Stimulated activated CD4-positive, alpha-beta T cell treated with anti-CD3 and anti-CD28 coated beads, Interleukin-2, amount 100 ng/mL, for 48 hours (primary cell): ENCODE results near the gene RSPH3.
A peak's percentile ranks its signal among the peaks of the same experiment; 100 is the strongest.
"Not testable (repeated sequence)": the region's sequence is repeated elsewhere in the genome, so short reads cannot be mapped to it uniquely, and the experiment has no call there.

Experiments
- DNase-seq, 2 donors: peaks; one replicate each; pipeline ENCODE4 v3.0.0-alpha.2; 2020

The RSPH3 gene

DNA sequence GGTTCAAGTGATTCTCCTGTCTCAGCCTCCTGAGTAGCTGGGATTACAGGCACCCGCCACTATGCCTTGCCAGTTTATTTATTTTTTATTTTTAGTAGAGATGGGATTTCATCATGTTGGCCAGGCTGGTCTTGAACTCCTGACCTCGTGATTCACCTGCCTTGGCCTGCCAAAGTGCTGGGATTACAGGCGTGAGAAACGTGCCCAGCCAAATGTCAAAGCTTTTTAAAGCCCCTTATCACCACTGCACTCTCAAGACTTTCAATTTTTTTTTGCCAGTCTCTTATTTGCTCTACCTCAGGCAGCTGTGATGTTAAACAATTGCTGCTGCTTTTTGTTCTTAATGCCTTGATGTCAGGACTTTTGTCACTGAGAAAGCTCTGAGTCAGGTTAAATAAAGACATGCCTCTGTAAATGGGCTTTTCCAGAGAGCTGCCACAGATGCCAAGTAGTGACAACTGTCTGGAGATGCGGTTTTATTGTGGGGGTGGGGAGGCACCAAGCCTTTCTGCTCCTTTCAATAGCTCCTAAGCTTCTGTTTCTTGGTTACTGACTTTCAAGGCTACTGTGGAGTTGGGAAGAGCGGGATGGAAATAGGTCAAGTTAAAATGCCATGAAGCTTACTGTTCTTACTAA lies 29.2 kb downstream of the RSPH3 start:
- no peak for DNase-seq

DNA sequence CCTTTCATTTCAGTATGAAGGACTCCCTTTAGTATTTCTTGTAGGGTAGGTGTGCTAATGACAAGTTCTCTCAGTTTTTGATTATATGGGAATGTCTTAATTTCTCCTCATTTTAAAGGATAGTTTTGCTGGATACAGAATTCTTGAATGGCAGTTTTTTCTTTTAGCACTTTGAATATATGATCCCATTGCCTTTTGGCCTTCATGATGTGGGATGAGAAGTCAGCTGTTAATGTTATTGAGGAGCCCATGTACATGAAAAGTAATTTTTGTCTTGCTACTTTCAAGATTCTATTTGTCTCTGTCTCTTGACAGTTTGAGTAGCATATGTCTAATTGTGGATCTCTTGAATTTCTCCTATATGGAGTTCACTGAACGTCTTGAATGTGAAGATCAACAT lies 30.9 kb downstream of the RSPH3 start:
- no peak for DNase-seq

DNA sequence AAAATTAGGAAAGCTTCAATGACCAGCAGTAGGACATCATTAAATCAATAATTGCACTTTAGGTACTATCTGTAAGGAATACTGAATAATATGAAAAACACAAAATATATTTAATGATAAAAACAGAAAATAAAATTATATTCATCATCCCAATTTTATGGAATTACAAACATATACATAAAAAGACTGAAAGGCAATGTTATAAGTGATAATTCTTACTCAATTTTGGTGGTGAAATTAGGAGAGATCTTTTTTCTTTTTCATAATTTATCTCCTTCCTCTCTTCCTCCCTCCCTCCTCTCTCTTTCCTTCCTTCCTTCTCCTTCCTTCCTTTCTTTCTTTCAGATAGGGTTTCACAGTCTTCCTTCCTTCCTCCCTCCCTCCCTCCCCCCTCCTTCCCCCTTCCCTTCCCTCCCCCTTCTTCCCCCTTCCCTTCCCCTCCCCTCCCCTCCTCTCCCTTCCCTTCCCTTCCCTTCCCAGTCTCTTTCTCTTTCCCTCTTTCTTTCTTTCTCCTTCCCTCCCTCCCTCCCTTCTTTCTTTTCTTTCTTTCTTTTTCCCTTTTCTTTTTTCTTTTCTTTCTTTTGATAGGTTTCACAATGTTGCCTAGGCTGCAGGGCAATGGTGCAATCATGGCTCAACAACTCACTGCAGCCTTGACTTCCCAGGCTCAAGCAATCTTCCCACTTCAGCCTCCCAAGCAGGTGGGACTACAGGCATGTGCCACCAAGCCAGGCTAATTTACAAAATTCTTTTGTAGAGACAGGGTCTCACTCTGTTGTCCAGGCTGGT lies 36.8 kb downstream of the RSPH3 start:
- no peak for DNase-seq

DNA sequence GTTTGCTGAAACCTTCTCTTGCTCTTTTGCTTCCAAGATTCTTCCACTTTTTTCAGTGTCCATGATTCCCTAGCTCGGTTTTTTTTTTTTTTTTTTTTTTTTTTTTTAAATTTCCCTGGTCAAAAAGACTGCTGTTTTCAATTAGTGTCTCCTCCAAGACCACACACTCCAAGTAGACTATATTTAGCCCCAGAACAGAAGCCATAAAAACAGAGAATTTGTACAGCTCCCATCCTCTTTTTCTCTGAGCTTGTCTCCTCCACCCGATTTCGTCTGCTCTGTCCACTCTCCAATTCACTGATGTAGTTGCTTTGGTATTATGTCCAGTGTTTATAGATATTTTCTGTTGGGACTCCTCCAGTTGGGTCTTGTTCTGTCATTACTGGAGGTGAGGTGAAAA lies 37.6 kb downstream of the RSPH3 start:
- DNase-seq = no peak

DNA sequence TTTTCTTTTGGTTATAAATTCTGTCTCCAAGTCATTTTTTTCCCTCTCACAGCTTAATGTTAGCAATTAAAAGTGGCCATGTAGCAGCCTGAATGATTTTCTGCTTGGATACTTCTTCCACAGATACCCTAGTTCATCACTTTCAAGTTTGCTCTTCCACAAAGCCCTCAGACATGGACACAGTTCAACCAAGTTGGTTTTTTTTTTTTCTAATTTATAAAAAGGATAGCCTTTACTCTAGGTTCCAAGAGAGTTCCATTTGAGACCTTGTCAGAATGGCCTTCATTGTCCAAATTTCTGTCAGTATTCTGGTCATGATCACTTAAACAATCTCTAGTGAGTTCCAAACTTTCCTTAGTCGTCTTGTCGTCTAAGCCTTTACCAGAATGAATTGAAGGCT lies 40.0 kb downstream of the RSPH3 start:
- DNase-seq = no peak

DNA sequence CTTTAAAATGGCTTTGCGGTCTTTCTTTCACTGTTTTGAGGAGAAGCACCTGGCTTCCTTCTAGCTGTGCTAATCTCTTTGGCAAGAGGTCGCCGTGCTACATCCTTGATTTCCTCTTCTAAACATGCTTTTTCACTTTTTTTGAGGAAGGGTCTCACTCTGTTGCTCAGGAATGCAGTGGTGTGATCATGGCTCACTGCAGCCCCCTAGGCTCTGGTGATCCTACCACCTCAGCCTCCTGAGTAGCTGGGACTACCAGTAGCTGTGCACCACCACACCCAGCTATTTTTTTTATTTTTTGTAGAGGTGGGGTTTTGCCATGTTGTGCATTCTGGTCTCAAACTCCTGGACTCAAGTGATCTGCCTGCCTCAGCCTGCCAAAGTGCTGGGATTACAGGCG lies 40.5 kb downstream of the RSPH3 start:
- no peak for DNase-seq

DNA sequence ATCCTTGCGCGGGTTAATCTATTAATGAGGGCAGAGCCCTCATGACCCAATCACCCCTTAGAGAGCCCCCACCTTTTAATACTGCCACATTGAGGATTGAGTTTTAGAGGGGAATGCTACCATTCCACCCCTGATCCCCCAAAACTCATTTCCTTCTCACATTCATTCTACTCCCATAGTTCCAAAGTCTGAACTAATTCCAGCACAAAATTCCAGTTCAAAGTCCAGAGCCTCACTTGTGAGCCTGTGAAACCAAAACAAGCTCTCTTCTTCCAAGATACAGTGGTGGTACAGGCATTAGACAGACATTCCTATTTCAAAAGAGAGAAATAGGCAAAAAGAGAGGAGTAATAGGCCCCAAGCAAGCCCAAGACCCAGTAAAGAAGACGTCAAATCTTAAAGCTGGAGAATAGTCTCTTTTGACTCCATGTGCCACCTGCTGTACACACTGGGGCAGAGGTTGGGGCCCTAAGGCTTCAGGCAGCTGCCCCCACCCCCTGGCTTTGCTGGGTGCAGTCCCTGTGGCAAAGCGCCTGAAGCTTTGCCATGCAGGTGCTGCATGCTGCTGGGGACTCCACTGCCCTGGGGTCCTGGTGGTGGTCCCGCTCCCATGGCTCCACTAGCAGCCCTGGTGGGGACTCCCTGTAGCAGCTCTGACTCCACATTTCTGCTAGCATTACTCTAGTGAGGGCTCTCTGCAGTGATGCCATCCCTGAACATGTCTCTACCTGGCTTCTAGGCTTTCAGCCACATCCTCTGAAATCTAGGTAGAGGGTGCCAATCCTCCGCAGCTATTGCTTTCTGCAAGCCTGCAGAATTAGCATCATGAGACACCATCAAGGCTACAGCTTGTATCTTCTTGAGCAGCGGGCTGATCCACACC lies 41.3 kb downstream of the RSPH3 start:
- no peak for DNase-seq

DNA sequence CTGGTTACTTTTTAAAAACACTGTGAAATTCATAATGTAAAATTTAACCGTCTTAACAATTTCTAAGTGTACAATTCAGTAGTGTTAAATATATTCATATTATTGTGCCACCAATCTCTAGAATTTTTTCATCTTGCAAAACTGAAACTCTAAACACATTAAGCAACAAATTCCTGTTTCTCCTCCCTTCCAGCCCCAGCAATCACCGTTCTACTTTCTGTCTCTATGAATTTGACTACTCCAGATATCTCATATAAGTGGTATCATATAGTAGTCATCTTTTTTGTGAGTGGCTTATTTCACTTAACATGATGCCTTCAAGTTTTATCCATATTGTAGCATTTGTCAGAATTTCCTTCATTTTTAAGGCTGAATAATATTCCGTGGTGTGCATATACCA lies 44.7 kb downstream of the RSPH3 start:
- no peak for DNase-seq

DNA sequence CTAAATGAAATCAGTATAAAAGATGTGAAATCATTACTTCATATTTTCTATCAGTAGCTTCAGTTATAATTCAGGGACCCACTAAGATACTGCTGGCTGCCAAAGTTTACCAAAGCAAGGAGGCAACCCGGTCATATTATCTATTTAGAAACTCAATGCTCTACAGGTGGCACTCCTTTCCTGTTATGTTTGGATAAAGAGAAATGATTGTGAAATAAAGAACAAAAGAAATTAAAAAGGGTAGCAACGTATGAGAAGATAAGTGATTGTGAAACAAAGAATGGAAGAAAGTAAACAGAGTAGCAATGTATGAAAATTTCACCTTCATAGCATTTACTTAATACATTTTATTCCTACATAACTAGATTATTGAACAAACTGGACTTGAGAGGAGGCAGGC lies 45.2 kb downstream of the RSPH3 start:
- no peak for DNase-seq

DNA sequence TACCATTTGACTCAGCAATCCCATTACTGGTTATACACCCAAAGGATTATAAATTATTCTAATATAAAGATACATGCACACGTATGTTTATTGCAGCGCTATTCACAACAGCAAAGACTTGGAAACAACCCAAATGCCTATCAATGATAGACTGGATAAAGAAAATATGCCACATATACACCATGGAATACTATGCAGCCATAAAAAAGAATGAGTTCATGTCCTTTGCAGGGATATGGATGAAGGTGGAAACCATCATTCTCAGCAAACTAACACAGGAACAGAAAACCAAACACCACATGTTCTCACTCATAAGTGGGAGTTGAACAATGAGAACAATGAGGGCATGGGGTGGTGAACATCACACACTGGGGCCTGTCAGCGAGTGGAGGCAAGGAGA lies 48.0 kb downstream of the RSPH3 start:
- not testable (repeated sequence) for DNase-seq

DNA sequence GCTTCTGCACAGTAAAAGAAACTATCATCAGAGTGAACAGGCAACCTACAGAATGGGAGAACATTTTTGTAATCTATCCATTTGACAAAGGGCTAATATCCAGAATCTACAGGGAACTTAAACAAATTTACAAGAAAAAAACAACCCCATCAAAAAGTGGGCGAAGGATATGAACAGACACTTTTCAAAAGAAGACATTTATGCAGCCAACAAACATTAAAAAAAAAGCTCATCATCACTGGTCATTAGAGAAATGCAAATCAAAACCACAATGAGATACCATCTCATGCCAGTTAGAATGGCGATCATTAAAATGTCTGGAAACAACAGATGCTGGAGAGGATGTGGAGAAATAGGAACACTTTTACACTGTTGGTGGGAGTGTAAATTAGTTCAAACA lies 48.4 kb downstream of the RSPH3 start:
- not testable (repeated sequence) for DNase-seq

DNA sequence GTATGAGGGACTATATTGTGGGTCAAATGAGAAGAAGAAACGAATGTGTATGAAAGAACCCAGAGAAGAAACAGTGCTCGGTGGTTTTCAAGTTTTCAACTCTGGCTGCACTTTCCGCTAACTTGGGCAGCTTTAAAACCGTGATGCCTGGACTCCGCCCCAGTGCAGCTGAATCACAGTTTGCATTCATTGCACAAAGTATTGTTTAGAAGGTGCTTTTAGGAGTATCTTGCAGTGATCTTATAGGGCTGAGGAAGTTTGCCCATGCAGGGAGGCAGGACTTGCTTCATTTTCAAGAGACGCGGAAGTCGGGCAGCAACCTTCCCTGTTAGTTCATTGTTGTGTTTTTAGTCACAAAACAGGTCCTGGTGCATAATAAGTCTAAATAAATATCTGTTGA lies 52.7 kb downstream of the RSPH3 start:
- DNase-seq = no peak

DNA sequence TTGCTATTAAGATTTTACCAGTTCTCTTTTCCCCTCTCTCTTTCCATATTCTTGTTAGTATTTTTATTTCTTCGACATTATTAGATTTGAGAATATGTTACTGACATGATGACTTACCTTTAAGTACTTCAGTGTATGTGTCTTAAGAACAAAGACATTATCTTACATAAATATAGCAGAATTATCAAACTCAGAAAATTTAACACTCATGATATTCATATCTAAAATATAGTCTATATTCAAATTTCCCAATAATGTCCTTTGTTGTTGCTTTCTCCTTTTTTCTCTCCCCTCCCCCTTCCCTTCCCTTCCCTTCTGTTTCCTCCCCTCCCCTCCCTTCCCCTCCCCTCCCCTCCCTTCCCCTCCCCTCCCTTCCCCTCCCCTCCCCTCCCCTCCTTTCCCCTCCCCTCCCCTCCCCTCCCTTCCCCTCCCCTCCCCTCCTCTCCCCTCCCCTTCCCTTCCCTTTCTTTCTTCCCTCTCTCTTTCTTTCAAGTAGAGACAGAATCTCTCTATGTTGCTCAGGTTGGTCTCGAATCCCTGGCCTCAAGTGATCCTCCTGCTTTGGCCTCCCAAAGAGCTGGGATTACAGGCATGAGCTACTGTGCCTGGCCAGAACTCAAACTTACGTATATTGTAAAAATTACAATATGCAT lies 56.5 kb downstream of the RSPH3 start:
- DNase-seq = no peak

DNA sequence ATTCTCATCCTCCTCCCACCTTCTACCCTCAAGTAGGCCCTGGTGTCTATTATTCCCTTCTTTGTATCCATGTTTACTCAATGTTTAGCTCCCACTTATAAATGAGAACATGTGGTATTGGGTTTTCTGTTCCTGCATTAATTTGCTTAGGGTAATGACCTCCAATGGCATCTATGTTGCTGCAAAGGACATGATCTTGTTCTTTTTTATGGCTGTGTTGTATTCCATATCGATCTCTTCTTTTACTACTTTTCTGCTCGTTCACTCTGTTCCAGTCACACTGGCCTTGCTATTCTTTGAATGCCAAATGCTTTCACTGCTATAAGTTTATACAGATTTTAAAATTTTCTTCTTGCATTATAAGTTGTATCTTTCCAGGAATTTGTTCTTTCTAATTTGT lies 57.7 kb downstream of the RSPH3 start:
- no peak for DNase-seq

DNA sequence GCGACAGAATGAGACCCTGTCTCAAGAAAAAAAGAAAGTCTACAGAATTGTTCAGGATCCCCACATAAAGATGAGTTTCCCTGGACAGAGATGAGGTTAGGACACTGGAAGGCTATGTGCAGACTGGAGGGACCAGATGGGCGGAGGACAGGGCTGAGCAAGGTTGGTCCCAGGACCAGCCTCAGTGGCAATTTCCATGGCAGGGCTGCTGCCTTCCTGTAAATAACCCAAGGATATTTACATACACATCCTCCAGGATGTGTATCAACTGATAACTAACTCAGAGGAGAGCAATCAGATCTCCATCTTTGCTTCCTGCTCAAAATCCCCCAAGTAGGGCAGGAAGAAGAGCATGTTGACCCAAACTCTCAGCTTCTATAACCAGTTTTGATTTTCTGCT lies 58.8 kb downstream of the RSPH3 start:
- DNase-seq = no peak

DNA sequence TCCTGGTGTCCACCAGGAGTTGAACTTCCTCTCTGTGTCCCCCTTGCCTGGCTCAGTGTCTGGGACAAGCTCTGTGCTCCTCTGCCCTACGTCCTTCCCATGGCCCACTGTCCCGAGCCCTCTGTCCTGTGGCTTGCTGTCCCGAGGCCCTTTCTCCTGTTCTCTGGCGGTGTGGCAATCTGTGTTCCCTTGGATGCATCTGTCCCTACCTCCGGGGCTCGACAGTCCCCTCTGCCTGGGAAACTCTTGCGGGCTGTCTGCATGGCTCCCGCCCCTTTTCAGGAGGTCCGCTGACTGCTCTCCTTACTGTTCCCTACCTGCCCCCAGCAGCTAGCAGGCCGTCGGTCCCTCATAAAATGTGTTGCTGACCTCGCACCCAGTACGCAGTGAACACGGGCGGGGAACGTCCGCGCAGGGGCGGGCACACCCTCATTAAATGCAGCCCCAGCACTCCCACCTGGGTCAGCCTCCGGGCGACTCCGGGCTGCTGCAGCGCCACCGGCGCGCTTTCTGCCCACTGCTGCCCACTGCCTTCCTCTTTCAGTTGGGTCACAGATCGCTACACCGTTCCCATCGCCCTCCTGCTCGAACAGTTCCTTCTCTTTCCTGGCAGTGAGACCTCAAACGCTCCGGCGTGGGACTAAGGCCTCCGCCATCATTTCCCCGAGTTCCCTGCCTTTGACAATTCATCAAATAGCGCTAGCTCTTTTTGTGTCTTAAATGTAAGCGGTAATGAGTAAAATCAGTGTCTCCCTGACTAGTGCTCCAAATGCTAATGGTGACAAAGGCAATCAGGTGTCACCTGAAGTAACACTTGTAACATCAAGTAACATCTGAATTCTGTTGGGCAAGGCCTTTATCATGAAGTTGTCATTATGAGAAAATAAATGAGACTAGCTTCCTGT lies 60.5 kb downstream of the RSPH3 start:
- no peak for DNase-seq

DNA sequence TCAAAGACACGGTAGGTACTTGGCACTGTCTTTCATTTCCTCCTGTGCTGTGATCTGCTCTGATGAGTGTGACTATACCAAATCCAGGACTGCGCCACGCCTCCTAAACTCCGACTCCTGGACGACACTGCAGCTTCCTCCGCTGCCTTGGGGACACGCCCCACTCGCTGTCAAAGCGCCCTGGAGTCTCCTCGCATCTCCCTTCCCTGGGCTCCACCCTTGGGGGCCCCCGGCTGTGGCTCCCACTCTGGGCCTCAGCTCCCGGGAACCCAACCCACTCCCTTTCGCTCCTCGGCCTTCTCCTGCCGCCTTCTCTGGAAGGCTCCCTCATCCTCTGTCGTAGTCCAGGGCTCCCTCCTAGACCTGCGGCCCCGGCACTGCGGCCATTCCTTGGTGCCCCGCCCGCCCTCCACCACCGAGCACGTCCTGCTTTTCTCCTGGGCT lies 61.2 kb downstream of the RSPH3 start:
- DNase-seq = peak in 1 of 2 donors; percentile 17

DNA sequence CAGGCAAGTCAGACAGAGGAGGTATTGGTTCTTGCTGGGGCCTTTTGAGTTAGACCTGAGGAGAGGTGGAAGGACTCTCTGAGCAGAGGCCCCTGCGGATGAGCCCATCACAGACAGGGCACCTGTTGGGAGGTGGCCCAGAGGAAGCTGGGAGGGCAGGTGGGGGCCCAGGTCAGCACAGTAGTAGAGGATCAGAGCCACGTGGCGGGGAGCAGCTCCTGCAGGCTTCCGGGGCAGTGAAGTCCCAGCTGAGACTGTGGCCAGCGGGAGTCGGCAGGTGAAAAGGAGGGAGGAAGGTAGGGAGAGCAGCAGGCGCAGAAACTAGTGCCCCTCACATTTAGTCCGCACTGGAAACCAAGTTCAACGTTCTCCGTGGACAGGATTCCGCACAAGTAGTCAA lies 61.8 kb downstream of the RSPH3 start:
- DNase-seq = no peak

DNA sequence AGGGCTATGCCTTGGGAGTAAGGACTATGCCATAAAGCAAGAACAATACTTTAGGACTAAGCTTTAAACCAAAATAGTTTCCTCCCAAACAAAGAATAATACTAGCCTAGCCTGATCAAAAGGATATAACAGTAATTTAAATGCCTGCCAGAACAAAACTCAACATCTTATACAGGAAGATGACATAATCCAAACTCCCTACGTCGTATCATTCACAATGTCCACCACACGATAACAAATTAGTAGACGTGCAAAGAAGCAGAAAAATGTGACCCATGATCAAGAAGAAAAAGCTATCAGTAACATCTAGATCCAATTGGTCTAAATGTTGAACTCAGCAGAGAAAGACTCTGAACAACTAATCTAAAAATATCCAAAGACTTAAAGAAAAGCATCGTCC lies 65.8 kb downstream of the RSPH3 start:
- DNase-seq = no peak

DNA sequence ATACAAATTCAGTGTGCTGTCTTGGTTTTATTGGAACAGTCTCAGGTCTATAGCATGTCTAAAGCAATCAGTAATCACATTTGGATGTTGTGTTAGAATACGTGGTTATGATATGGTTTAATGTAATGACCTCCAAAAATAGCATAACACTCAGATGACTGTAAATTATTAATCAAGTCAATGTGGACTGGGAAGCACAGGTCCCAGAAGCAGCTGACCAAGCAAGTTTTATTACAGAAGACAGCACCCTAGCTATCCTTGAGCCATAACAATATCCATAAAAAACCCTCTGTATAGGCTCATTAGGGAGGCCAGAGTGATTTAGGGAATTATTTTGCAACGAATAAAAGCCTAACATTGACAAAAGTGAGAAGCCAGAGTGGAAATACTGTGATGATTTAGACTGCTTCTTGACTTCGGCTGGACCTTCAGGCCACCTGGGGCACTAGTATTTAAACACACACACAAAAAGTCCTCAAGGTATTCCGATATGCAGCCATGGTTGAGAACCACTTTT lies 66.9 kb downstream of the RSPH3 start:
- DNase-seq = no peak

DNA sequence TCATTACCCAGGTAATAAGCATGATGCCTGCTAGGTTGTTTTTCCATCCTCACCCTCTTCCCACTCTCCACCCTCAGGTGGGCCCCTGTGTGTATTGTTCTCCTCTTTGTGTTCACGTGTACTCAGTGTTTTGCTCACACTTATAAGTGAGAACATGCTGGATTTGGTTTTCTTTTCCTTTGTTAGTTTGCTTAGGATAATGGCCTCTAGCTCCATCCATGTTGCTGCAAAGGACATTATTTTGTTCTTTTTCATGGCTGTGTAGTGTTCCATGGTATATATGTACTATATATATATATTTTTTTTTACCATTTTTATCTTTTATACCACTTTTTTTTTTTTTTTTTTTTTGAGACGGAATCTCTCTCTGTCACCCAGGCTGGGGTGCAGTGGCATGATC lies 71.9 kb downstream of the RSPH3 start:
- no peak for DNase-seq

DNA sequence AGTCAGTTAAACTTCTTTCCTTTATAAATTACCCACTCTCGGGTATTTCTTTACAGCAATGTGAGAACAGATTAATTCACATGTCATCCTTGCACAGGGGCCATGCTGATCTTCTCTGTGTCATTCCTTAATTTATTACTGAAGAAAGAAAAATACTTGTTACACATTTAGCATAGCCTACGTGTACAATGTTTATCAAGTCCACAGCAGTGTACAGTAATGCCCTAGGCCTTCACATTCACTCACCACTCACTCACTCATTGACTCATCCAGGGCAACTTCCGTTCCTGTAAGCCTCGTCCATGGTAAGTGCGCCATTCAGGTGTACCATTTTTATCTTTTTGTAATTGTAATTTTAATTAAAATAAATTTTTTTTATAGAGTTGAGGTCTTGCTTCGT lies 73.6 kb downstream of the RSPH3 start:
- DNase-seq = no peak
